Activated CD8-positive, alpha-beta memory T cell treated with anti-CD3 and anti-CD28 coated beads for 36 hours (primary cell): Measurements from ENCODE around the gene BABAM2. TPM values are rescaled to one million over a fixed set of nuclear protein-coding genes. Genes with fewer than 3 reads are reported as not detected.
"Not testable (repeated sequence)": the region's sequence is repeated elsewhere in the genome, so short reads cannot be mapped to it uniquely, and the experiment has no call there.

Source experiments
- CTCF ChIA-PET: fragments of 350-600 bp; sonication (Branson Sonifier 250); formaldehyde crosslinking; loops from one replicate; lab custom pipeline; 2021; ENCODE audit warnings: antibody characterized with exemption; lab: Charles Lee
- POLR2A ChIA-PET: fragments of 350-600 bp; sonication (Branson Sonifier 250); formaldehyde crosslinking; loops from one replicate; lab custom pipeline; 2021; ENCODE audit warnings: antibody characterized with exemption; lab: Charles Lee
- total RNA-seq, 2 experiments: library from RNA; stranded (reverse); gene quantifications; one replicate each; pipeline ENCODE4 v1.2.3, GENCODE V29; 2021

BABAM2 gene
- total RNA-seq, 2 experiments from 2014 or later, result 79.4 to 79.9 TPM

- CTCF ChIA-PET, result interaction anchor here (1.3 kb wide), 1 partner anchor 8 kb away, joined by 3 read pairs; no protein-coding TSS in a partner anchor
Observed at GRCh38 chr2:28367667-28368356, 477.3 kb downstream of the BABAM2 start.

DNA sequence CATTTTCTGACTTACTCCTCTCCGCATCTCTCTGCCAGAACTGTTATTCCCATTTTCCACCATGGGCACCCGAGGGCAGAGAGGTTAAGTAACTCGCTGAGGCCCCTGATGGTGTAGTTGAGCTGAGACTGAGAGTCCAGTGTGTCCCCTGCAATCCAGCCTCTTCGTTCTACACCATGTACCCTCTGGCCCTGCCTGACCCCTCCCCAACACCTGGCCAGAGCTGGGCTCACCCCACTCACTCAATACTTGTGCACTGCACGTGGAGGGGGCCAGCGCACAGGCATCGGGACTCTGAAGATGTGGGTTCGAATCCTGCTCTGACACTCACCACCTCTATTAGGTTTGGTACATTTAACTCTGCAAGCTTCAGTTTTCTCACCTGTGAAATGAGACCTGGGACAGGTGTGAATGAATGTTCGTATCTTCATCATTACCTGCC is 477.8 kb downstream of the BABAM2 start:
- ChIA-PET CTCF (interaction anchor here (1.3 kb wide), 1 partner anchor 8 kb away, joined by 3 read pairs; no protein-coding TSS in a partner anchor), POLR2A (interaction anchor here (0.9 kb wide), 1 partner anchor 25 kb away, joined by 4 read pairs; the partner anchor contains the start of gene FOSL2)

More at GRCh38 chr2:28367667-28368356, 477.3 kb downstream of the BABAM2 start:
- POLR2A ChIA-PET, result interaction anchor here (0.9 kb wide), 1 partner anchor 25 kb away, joined by 4 read pairs; the partner anchor contains the start of gene FOSL2

DNA sequence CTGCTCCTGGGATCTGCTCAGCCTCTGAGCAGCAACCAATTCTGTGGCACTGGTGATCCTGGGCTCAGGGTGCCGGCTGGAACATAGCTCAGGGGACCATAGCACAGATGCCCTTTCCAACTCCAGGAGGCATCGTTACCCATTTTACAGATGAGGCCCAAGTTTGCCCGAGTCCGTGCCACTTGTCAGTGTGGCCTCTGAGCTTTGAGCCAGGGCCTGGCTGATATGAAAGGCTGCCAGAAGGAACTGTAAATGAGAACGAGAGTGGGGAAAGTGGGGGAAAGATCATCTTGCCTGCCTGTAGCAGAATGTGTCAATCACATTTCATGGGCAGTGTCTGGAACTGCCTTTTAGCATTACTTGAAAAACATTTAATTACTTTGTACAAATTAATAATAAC is 478.8 kb downstream of the BABAM2 start:
- ChIA-PET CTCF (no interaction called here), POLR2A (no interaction called here)

- ChIA-PET CTCF (no interaction called here), POLR2A (no interaction called here)
Observed at GRCh38 chr2:28370354-28370753, 479.8 kb downstream of the BABAM2 start.

- POLR2A ChIA-PET, CTCF ChIA-PET: not testable (repeated sequence)
Observed at GRCh38 chr2:28371728-28372127, 481.2 kb downstream of the BABAM2 start.

DNA sequence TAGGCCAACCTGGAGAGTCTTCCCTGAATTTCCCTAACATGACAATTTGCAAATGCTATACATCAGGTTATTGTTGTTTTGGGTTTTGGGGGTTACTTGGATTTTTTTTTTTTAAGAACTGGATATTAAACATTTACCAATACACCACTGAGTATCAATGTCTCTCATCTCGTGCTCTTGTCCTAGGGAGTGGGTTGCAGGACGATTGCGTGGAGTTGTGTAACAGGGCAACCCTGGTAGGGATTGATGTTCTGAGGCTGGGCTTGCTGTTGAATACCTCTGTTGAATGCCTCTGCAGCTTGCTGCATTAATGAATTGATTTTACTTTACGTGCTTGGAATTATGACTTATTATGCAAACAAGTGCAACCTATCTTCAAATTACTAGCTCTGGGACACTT is 483.3 kb downstream of the BABAM2 start:
- ChIA-PET CTCF (no interaction called here), POLR2A (no interaction called here)

DNA sequence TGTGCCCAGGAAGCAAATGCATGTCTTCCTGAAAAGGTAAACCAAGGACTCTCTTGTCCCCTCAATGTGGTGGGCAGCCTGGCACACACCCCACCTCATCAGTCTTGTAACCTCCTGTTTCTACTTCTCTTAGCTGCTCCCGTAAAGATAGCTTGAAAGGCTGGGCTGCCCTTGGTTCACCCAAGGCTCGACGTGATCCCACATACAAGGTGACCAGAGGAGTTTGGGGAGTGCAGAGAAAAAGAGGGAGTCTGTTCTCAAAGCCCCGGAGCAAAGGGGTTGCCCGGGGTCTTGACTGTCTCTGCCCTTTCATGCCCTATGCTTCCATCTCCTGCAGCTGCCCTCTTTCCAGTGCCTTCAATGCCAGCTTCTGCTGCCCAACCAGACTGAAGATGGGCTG is 483.8 kb downstream of the BABAM2 start:
- ChIA-PET CTCF (no interaction called here), POLR2A (no interaction called here)

GRCh38 chr2:28375236-28375635 is 484.7 kb downstream of the BABAM2 start:
- ChIA-PET CTCF (no interaction called here), POLR2A (no interaction called here)

GRCh38 chr2:28375742-28376631 is 485.5 kb downstream of the BABAM2 start:
- ChIA-PET CTCF (no interaction called here), POLR2A (interaction anchor here (0.6 kb wide), 1 partner anchor 587 kb away, joined by 3 read pairs; no protein-coding TSS in a partner anchor)

DNA sequence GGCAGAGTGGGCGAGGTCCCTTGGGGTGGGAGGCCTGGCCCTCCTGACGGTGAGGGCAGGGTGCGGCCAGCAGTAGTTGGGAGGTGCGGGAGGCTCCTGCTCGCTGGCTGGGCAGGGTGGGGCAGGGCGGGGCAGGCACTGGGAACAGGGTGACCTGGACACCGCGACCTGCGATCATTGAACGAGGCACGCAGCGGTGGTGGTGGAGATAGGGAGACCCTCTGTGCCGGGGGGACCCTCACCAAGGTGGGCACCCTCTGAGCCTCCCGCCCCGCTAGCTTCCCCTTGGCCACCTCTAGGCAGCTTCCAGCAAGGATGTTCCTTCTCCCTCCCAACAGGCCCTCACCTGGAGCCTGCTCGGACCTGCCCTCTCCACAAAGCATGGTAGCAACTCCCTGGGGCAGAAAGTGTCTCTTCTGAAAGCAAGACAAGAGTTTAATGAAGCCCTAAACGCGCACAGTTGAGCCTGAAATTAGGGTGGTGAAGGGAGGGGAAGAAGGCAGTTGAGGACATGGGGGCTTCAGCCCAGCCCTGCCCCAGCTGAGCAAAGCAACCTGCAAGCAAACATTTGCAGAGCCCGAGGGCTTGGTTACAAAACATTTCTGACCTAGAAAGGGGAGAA is 486.8 kb downstream of the BABAM2 start:
- ChIA-PET CTCF (no interaction called here), POLR2A (no interaction called here)

DNA sequence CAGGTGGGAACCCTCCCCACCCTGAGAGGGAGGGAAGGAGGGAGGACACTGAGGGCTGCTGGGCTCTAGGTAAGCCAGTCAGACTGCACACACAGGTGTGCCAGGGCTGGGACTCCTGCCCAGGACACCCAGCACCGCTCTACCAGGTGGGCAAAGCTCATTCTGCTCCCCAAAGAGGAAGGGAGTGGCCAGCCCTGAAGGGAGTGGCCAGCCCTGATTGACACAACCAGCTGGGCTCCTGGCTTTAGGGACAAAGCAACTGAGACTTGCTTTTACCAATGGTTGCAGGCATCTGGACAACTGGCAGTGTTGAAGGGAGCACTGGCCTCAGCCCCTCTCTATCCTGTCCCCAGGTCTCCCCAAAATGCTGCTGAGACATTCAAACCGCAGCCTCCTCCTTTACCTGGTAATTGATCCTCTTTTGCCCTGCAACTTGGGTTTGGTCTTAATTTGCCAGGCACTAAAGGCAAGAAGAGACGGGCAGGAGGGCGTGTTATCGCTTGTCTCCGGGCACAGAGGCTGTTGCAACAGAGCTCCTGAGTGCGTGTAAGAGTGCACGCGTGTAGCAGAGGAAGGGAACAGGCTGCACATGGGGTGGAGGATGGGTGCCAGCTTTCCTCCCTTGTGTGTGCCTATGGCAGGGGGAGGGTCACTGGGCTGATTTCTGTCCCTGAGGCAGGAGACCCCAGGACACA is 487.6 kb downstream of the BABAM2 start:
- ChIA-PET POLR2A (interaction anchor here (1.8 kb wide), 1 partner anchor 13 kb away, joined by 4 read pairs; no protein-coding TSS in a partner anchor), CTCF (interaction anchor here (1.4 kb wide), 1 partner anchor 12 kb away, joined by 4 read pairs; no protein-coding TSS in a partner anchor)

- POLR2A ChIA-PET, result interaction anchor here (1.2 to 1.8 kb wide), 2 partner anchors 12 to 22 kb away, joined by 4 to 5 read pairs; no protein-coding TSS in a partner anchor
Observed at GRCh38 chr2:28378679-28379584, 488.4 kb downstream of the BABAM2 start.

DNA sequence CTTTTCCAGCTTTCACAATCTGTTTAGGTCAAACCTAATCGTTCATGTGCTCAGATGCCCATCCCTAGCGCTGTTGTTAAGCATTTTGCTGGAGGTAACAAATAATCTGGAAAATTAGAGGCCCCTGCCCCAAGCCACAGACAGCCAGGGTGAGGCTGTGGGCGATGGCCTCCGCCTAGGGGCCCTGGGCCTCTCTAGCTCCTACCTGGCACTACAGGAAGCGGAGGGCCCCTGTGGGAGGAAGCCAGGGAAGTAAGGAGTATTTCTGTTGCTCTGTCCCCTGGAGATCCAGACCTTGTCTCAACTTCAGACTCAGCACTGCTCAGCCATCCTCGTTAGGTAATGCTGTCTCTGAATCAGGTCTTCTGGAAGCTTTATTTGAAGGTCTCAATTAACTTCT is 489.7 kb downstream of the BABAM2 start:
- CTCF ChIA-PET, result interaction anchor here (0.9 kb wide), 1 partner anchor 48 kb away, joined by 3 read pairs; no protein-coding TSS in a partner anchor
- POLR2A ChIA-PET, result interaction anchor here (1.2 to 1.5 kb wide), 2 partner anchors 13 to 23 kb away, joined by 5 to 11 read pairs; partner anchors contain the start of gene FOSL2

More at GRCh38 chr2:28378679-28379584, 488.4 kb downstream of the BABAM2 start:
- CTCF ChIA-PET, result interaction anchor here (1.4 kb wide), 1 partner anchor 13 kb away, joined by 4 read pairs; no protein-coding TSS in a partner anchor

GRCh38 chr2:28381225-28382180 is 491.0 kb downstream of the BABAM2 start:
- CTCF ChIA-PET, result interaction anchor here (1.4 kb wide), 1 partner anchor 16 kb away, joined by 3 read pairs; no protein-coding TSS in a partner anchor

GRCh38 chr2:28382755-28383154 is 492.2 kb downstream of the BABAM2 start:
- POLR2A ChIA-PET, result no interaction called here
- CTCF ChIA-PET, result interaction anchor here (1.4 kb wide), 1 partner anchor 17 kb away, joined by 3 read pairs; no protein-coding TSS in a partner anchor

More at GRCh38 chr2:28381225-28382180, 491.0 kb downstream of the BABAM2 start:
- POLR2A ChIA-PET, result interaction anchor here (1.1 to 1.5 kb wide), 2 partner anchors 9 to 12 kb away, joined by 3 to 11 read pairs; partner anchors contain the start of gene FOSL2
